Smooth muscle cell of the pulmonary artery (primary cell): ENCODE data around the gene ZNF44. TPM values are rescaled to one million over a fixed set of nuclear protein-coding genes. Genes with fewer than 3 reads are reported as not detected.

Source experiments
- total RNA-seq: library from RNA; depleted of rRNA; stranded (reverse); fragments of >200 nt; gene quantifications from 2 replicates; pipeline ENCODE4 v1.2.3, GENCODE V29; 2014

Gene ZNF44
- 8.0 and 8.4 TPM in 2 replicates for total RNA-seq

DNA sequence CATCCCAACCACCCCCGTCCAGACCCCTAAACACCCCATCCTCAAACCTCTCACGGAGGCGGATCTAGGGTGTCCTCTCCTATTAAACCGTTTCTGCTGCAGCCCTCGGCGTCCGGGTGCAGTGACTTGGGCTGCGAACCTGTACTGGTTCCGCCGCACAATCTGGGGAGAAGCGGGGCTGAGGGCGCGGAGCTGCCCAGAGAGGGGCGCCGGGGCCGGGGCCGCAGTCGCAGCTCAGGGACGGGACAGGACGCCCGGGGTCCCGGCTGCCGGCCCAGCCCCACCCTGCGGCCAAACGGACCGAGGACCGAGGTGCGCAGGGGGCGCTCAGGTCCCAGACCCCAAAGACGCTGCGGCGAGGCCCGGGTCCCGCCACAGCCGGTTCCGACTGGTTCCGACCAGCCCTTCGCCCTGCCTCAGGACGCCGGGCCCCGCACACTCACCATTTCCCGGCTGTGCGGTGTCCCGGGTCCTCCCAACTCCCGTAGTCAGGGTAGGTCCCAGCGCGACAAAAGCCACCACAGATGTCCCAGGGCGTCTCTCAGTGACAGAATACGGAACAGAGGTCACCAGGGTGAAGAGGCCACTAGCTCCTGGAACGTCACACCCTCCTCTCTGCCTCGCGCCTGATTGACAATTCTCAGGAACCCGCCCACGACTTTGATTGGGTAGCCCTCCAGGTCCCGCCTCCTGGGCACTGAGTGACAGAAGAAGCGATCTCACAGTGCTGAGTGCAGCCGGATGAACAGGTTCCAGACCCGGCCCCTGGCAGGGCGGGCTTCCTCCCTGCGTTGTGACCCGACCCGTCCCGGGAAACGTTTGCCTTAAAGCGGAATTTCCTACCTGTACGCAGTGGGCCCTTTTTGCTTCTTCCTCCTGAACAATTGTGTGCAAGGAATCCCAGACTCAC, at the start of gene ZNF44:
TSS of gene ZNF44 (minus strand) at position 635 of the 910 bp plus-strand sequence. CDS start at position 446, 189 bp downstream.

GRCh38 chr19:12333162-12334159, 38.8 kb upstream of the ZNF44 start, which contains the start of gene ZNF563:
Gene ZNF563 (minus strand): TSS chr19:12333633. CDS start chr19:12333482, 151 bp downstream.

Other genes starting within 250 kb of the ZNF44 start
- gene ZNF878, start 241.9 kb downstream of the ZNF44 start, total RNA-seq, result 0.07 and 0.20 TPM in 2 replicates
- gene ZNF844, start 230.2 kb downstream of the ZNF44 start, total RNA-seq, result 8.8 and 11.3 TPM in 2 replicates
- 4.6 and 5.5 TPM in 2 replicates for gene ZNF20, start 154.5 kb downstream of the ZNF44 start, total RNA-seq
- 9.2 and 9.3 TPM in 2 replicates for gene ZNF625, start 138.1 kb downstream of the ZNF44 start, total RNA-seq
- 6.6 and 7.4 TPM in 2 replicates for gene ZNF136, start 131.8 kb downstream of the ZNF44 start, total RNA-seq
- 4.7 and 5.0 TPM in 2 replicates for gene ZNF563, start 38.8 kb upstream of the ZNF44 start, total RNA-seq
- gene ZNF442, start 70.8 kb upstream of the ZNF44 start, total RNA-seq, result 2.4 and 3.5 TPM in 2 replicates
- 2.2 and 2.5 TPM in 2 replicates for gene ZNF799, start 106.4 kb upstream of the ZNF44 start, total RNA-seq
- gene ZNF443, start 146.1 kb upstream of the ZNF44 start, total RNA-seq, result 1.5 and 2.0 TPM in 2 replicates
- gene ZNF709, start 189.9 kb upstream of the ZNF44 start, total RNA-seq, result 2.3 and 3.5 TPM in 2 replicates